OCI-LY3 (cell line): ENCODE results near the gene PITPNM2.

Source experiments
- CTCF ChIP-seq: fragments of 200-600, 300-600 bp; sonication (generic); IDR thresholded peaks from 2 replicates; pipeline ENCODE4 v1.5.1; 2014; ENCODE audit warnings: antibody characterized with exemption, low read length, low read depth
- EZH2phosphoT487 ChIP-seq: fragments of 200-600 bp; shearing (Covaris generic); IDR thresholded peaks from 2 replicates; pipeline ENCODE4 v1.6.1; 2018; ENCODE audit warnings: antibody characterized with exemption, mixed run types, low read depth

- no peak for TF ChIP-seq CTCF
- TF ChIP-seq EZH2phosphoT487: no peak
These were observed 10.8 kb downstream of the PITPNM2 start for GRCh38 chr12:123139926-123140675.
